MM.1S (cell line): ENCODE measurements around the gene FIGN.

Experiments used
- DNase-seq: peaks from one replicate; pipeline ENCODE4 v3.0.0-alpha.2; 2015
- H2AFZ ChIP-seq: fragments of 300-600 bp; sonication (generic); 2 replicates; pipeline ENCODE4 v1.6.0; 2016; ENCODE audit warnings: antibody characterized with exemption, low read length
- H3F3A ChIP-seq: fragments of 300-600 bp; sonication (generic); 2 replicates; pipeline ENCODE4 v1.6.1; 2016; ENCODE audit warnings: mild to moderate bottlenecking, antibody characterized with exemption, low read length, moderate library complexity, mixed read lengths; ENCODE audit not compliant: insufficient read depth
- H3K27ac ChIP-seq: fragments of 300-600 bp; sonication (generic); 2 replicates; pipeline ENCODE4 v1.5.1; 2016; ENCODE audit warnings: mild to moderate bottlenecking, low read length
- H3K27me3 ChIP-seq: fragments of 300-600 bp; sonication (generic); replicated peaks from 2 replicates; pipeline ENCODE4 v1.6.0; 2016; ENCODE audit warnings: low read length; ENCODE audit not compliant: insufficient read depth
- H3K36me3 ChIP-seq: fragments of 300-600 bp; sonication (generic); replicated peaks from 2 replicates; pipeline ENCODE4 v1.6.1; 2016; ENCODE audit warnings: mild to moderate bottlenecking, low read length, mixed read lengths; ENCODE audit not compliant: insufficient read depth
- H3K4me1 ChIP-seq: fragments of 300-600 bp; sonication (generic); 2 replicates; pipeline ENCODE4 v1.6.1; 2016; ENCODE audit warnings: low read length, mixed read lengths
- H3K4me2 ChIP-seq: fragments of 300-600 bp; sonication (generic); 2 replicates; pipeline ENCODE4 v1.6.0; 2016; ENCODE audit warnings: low read depth, low read length
- H3K4me3 ChIP-seq: fragments of 300-600 bp; sonication (generic); 2 replicates; pipeline ENCODE4 v1.5.1; 2016; ENCODE audit warnings: low read length, mixed read lengths
- H3K79me2 ChIP-seq: fragments of 300-600 bp; sonication (generic); 2 replicates; pipeline ENCODE4 v1.6.1; 2016; ENCODE audit warnings: mixed run types, low read length, mixed read lengths
- H3K9ac ChIP-seq: fragments of 300-600 bp; sonication (generic); 2 replicates; pipeline ENCODE4 v1.6.1; 2016; ENCODE audit warnings: low read length, mixed read lengths
- H3K9me2 ChIP-seq: fragments of 300-600 bp; sonication (generic); replicated peaks from 2 replicates; pipeline ENCODE4 v1.6.1; 2016; ENCODE audit warnings: mild to moderate bottlenecking, low read length, mixed read lengths; ENCODE audit not compliant: insufficient read depth
- H3K9me3 ChIP-seq: fragments of 300-600 bp; sonication (generic); replicated peaks from 2 replicates; pipeline ENCODE4 v1.6.1; 2016; ENCODE audit warnings: mild to moderate bottlenecking, low read length, mixed read lengths; ENCODE audit not compliant: insufficient read depth
- H4K20me1 ChIP-seq: fragments of 300-600 bp; sonication (generic); 2 replicates; pipeline ENCODE4 v1.6.1; 2016; ENCODE audit warnings: mild to moderate bottlenecking, low read length, moderate library complexity, mixed read lengths; ENCODE audit not compliant: insufficient read depth
- CTCF ChIP-seq: fragments of 300-600 bp; sonication (generic); IDR thresholded peaks from 2 replicates; pipeline ENCODE4 v1.5.1; 2016; ENCODE audit warnings: antibody characterized with exemption, low read length, mixed read lengths
- EZH2 ChIP-seq: fragments of 300-600 bp; sonication (generic); optimal IDR thresholded peaks from 2 replicates; pipeline ENCODE3; 2017; ENCODE audit warnings: low read depth, mild to moderate bottlenecking, antibody characterized with exemption, low read length, mixed read lengths
- EZH2phosphoT487 ChIP-seq: fragments of 300-600 bp; sonication (generic); IDR thresholded peaks from 2 replicates; pipeline ENCODE4 v1.6.1; 2018; ENCODE audit warnings: antibody characterized with exemption, low read length

The FIGN gene

DNA sequence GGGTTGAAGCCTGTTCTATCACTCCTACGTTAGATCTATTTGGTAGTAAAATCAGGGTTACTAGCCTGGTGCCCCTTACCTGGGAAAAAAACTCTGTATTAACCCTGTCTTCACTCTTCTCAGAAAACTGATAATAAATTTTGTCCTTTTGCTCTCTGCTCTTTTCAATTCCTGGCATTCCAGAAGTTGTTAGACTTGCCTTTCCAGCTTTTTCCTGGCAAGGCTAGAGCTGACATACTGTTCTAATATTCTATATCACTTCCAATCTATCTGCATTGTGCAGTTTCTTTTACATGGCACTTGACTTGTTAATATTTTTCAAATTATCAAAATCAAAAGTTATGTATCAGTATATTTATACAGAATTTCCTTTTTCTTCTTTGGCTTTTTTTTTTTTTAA lies 162.2 kb downstream of the FIGN start:
- H3K27me3 ChIP-seq: no peaks in the 10 kb centered on the region
- H3K4me3 ChIP-seq: no peak overlapping the region
- no peak for DNase-seq
- no peaks in the 10 kb centered on the region for H3F3A ChIP-seq
- H3K9me2 ChIP-seq: no peaks in the 10 kb centered on the region
- no peaks in the 10 kb centered on the region for H3K9me3 ChIP-seq
- H2AFZ ChIP-seq: no peak overlapping the region
- H3K36me3 ChIP-seq: no peaks in the 10 kb centered on the region
- H3K27ac ChIP-seq: no peak overlapping the region
- H3K9ac ChIP-seq: no peak overlapping the region
- H3K4me2 ChIP-seq: no peak overlapping the region
- TF ChIP-seq EZH2phosphoT487 (no peak), CTCF (no peak), EZH2 (no peak)
- no peaks in the 10 kb centered on the region for H3K4me1 ChIP-seq
- no peaks in the 10 kb centered on the region for H4K20me1 ChIP-seq
- H3K79me2 ChIP-seq: no peaks in the 10 kb centered on the region

- no peak overlapping the region for H2AFZ ChIP-seq
- no peak overlapping the region for H3K4me3 ChIP-seq
- H3F3A ChIP-seq: no peaks in the 10 kb centered on the region
- TF ChIP-seq EZH2: no peak
- no peak for TF ChIP-seq CTCF
- TF ChIP-seq EZH2phosphoT487: no peak
- no peaks in the 10 kb centered on the region for H4K20me1 ChIP-seq
- H3K4me2 ChIP-seq: no peak overlapping the region
- no peak for DNase-seq
- no peaks in the 10 kb centered on the region for H3K9me2 ChIP-seq
- H3K4me1 ChIP-seq: no peaks in the 10 kb centered on the region
- no peak overlapping the region for H3K27ac ChIP-seq
- no peaks in the 10 kb centered on the region for H3K27me3 ChIP-seq
- H3K36me3 ChIP-seq: no peaks in the 10 kb centered on the region
- no peaks in the 10 kb centered on the region for H3K79me2 ChIP-seq
- no peak overlapping the region for H3K9ac ChIP-seq
- H3K9me3 ChIP-seq: no peaks in the 10 kb centered on the region
These were observed 163.0 kb downstream of the FIGN start for GRCh38 chr2:163572850-163573249.

GRCh38 chr2:163571423-163572102 lies 164.2 kb downstream of the FIGN start:
- no peak for DNase-seq
- no peak overlapping the region for H3K4me2 ChIP-seq
- no peaks in the 10 kb centered on the region for H3K9me3 ChIP-seq
- TF ChIP-seq EZH2 (no peak), EZH2phosphoT487 (no peak), CTCF (no peak)
- H3F3A ChIP-seq: no peaks in the 10 kb centered on the region
- no peaks in the 10 kb centered on the region for H3K9me2 ChIP-seq
- H3K79me2 ChIP-seq: no peaks in the 10 kb centered on the region
- no peak overlapping the region for H3K9ac ChIP-seq
- H3K36me3 ChIP-seq: no peaks in the 10 kb centered on the region
- H3K4me1 ChIP-seq: no peaks in the 10 kb centered on the region
- H4K20me1 ChIP-seq: no peaks in the 10 kb centered on the region
- H2AFZ ChIP-seq: no peak overlapping the region
- H3K27me3 ChIP-seq: no peaks in the 10 kb centered on the region
- no peak overlapping the region for H3K27ac ChIP-seq
- H3K4me3 ChIP-seq: no peak overlapping the region
